B cell (primary cell): ENCODE measurements around the gene ADAMTS14.

Experiments
- EZH2 ChIP-seq: IDR thresholded peaks from 2 replicates; pipeline ENCODE4 v1.6.1; 2012; ENCODE audit warnings: borderline replicate concordance, low read depth, mild to moderate bottlenecking, moderate library complexity, low read length; ENCODE audit not compliant: insufficient read depth, poor library complexity, severe bottlenecking
- TF ChIP-seq, protein P1 (sequence below): fragments of 200-600 bp; IDR thresholded peaks from one replicate; pipeline ENCODE4 v1.8.0; 2022; ENCODE audit warnings: antibody characterized with exemption, mild to moderate bottlenecking

DNA sequence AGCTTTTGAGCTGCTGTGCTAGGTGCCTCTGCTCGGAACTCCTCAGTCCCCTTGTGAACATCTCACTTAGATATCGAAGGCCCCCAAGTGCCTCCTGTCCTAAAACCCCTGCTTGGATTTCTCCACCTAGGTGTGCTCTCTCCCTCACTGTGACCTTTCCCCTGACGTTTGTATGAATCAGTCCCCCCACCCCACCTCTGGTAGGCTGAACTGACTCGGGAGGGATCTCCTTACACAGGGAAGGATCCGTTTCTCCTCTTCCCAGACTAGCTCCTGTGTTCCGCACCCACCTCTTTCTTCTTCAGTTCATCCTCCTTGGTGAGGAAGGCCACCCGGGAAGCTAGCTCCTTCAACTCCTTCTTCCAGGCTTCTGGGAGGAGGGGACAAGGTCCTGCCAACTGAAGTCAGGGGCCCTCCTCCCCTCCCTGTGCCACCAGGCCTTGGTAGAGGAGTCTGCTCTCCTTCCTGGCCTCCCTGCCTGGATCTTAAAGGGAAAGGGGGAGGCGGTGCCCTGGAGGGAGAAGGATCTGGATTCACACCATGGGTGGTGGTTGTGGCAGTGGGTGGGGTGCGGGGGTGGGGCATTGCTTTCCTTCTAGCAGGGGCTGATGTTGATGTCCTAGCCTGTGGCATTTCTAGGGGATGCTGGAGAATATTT lies 106.1 kb downstream of the ADAMTS14 start:
- TF ChIP-seq, protein P1, sequence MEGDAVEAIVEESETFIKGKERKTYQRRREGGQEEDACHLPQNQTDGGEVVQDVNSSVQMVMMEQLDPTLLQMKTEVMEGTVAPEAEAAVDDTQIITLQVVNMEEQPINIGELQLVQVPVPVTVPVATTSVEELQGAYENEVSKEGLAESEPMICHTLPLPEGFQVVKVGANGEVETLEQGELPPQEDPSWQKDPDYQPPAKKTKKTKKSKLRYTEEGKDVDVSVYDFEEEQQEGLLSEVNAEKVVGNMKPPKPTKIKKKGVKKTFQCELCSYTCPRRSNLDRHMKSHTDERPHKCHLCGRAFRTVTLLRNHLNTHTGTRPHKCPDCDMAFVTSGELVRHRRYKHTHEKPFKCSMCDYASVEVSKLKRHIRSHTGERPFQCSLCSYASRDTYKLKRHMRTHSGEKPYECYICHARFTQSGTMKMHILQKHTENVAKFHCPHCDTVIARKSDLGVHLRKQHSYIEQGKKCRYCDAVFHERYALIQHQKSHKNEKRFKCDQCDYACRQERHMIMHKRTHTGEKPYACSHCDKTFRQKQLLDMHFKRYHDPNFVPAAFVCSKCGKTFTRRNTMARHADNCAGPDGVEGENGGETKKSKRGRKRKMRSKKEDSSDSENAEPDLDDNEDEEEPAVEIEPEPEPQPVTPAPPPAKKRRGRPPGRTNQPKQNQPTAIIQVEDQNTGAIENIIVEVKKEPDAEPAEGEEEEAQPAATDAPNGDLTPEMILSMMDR = no peak
- no peak for TF ChIP-seq EZH2
